Body of pancreas (tissue), 4 donors: ENCODE data around the gene DLL4.

ENCODE experiments used
- CTCF ChIP-seq, 7 experiments: fragments of 450-650 bp in 4 of 7; fragments of 200-600 bp in 3 of 7; sonication (generic) in 3 of 7; IDR thresholded peaks; one replicate each; pipeline ENCODE4 v1.5.1; 2016 to 2019; ENCODE audit warnings: antibody characterized with exemption in 7 of 7
- POLR2A ChIP-seq, 3 donors: fragments of 450-650 bp; IDR thresholded peaks; one replicate each; pipeline ENCODE4 v1.6.1; 2016; ENCODE audit warnings: antibody characterized with exemption in 3 of 3, mild to moderate bottlenecking in 2 of 3

- TF ChIP-seq CTCF (IDR thresholded peaks at IDR 0.05) = no peak
- TF ChIP-seq POLR2A (IDR thresholded peaks at IDR 0.05) = no peak
These were observed 55.3 kb downstream of the DLL4 start for GRCh38 chr15:40984406-40984805.
